HG03039 (cell line): ENCODE measurements around the gene SFMBT1.

Experiments
- ATAC-seq: cut with Tn5 transposase; IDR thresholded peaks from one replicate; pipeline ENCODE4 v1.9.1; 2021; ENCODE audit warnings: mild to moderate bottlenecking, moderate library complexity; ENCODE audit not compliant: unreplicated experiment

SFMBT1 gene

GRCh38 chr3:52857864-52858263 lies 188.0 kb downstream of the SFMBT1 start:
- no peak for ATAC-seq

- no peak for ATAC-seq
These were observed 188.7 kb downstream of the SFMBT1 start for GRCh38 chr3:52857133-52857532.

- no peak for ATAC-seq
These were observed 189.2 kb downstream of the SFMBT1 start for GRCh38 chr3:52856666-52857065.

GRCh38 chr3:52854013-52854412 lies 191.9 kb downstream of the SFMBT1 start:
- no peak for ATAC-seq
